Peyer's patch (tissue), 4 donors: ENCODE data around the gene PDE2A. TPM values are rescaled to one million over a fixed set of nuclear protein-coding genes. Genes with fewer than 3 reads are reported as not detected.

Experiments used
- DNase-seq, 3 donors: peaks; one replicate each; pipeline ENCODE4 v3.0.0-alpha.2; 2017 to 2019
- H3K27ac ChIP-seq, 4 donors: fragments of 200-600 bp; sonication (generic); one replicate each; pipeline ENCODE4 v1.5.1; 2016 to 2019
- H3K27me3 ChIP-seq, 2 donors: fragments of 200-600 bp; sonication (generic); one replicate each; pipeline ENCODE4 v1.5.1; 2019
- H3K36me3 ChIP-seq, 3 donors: fragments of 200-600 bp; sonication (generic); one replicate each; pipeline ENCODE4 v1.5.1; 2016 to 2019
- H3K4me1 ChIP-seq, 4 donors: fragments of 200-600 bp; sonication (generic); one replicate each; pipeline ENCODE4 v1.5.1; 2016 to 2019
- H3K4me3 ChIP-seq, 4 donors: fragments of 200-600 bp; sonication (generic); 1 replicate in 3 of 4; 2 replicates in 1 of 4; pipeline ENCODE4 v1.5.1; 2016 to 2019; ENCODE audit warnings: mild to moderate bottlenecking in 1 of 4
- H3K9me3 ChIP-seq, 4 donors: fragments of 200-600 bp; sonication (generic); one replicate each; pipeline ENCODE4 v1.5.1; 2016 to 2019; ENCODE audit warnings: mild to moderate bottlenecking in 1 of 4
- POLR2A ChIP-seq, 2 donors: fragments of 450-650 bp; IDR thresholded peaks; one replicate each; pipeline ENCODE4 v1.5.1; 2017; ENCODE audit warnings: antibody characterized with exemption in 2 of 2, mild to moderate bottlenecking in 2 of 2, moderate library complexity in 2 of 2
- total RNA-seq, 4 donors: library from RNA; depleted of rRNA; stranded (reverse); fragments of >200 nt; gene quantifications; one replicate each; pipeline ENCODE4 v1.1.0, GENCODE V29; 2016
- TF ChIP-seq, protein P1 (sequence below), 6 experiments: fragments of 450-650 bp in 4 of 6; fragments of 200-600 bp in 2 of 6; sonication (generic) in 1 of 6; IDR thresholded peaks; one replicate each; pipeline ENCODE4 v1.5.1; 2017 to 2019; ENCODE audit warnings: antibody characterized with exemption in 6 of 6, mild to moderate bottlenecking in 3 of 6, moderate library complexity in 1 of 6

PDE2A gene
- total RNA-seq, 4 donors from 2014 or later, result 8.4 to 75.9 (median 33.1) TPM

GRCh38 chr11:72687326-72687725 is 13.1 kb upstream of the PDE2A start:
- Histone ChIP-seq H3K36me3 (peaks cover 0 to 80% (median 0%) of the 10 kb centered on the region in 3 donors), H3K27me3 (no peaks in the 10 kb centered on the region), H3K27ac (no peak overlapping the region), H3K9me3 (no peaks in the 10 kb centered on the region), H3K4me1 (peaks cover 0 to 10% (median 0%) of the 10 kb centered on the region in 4 donors), H3K4me3 (no peak overlapping the region)
- TF ChIP-seq, protein P1, sequence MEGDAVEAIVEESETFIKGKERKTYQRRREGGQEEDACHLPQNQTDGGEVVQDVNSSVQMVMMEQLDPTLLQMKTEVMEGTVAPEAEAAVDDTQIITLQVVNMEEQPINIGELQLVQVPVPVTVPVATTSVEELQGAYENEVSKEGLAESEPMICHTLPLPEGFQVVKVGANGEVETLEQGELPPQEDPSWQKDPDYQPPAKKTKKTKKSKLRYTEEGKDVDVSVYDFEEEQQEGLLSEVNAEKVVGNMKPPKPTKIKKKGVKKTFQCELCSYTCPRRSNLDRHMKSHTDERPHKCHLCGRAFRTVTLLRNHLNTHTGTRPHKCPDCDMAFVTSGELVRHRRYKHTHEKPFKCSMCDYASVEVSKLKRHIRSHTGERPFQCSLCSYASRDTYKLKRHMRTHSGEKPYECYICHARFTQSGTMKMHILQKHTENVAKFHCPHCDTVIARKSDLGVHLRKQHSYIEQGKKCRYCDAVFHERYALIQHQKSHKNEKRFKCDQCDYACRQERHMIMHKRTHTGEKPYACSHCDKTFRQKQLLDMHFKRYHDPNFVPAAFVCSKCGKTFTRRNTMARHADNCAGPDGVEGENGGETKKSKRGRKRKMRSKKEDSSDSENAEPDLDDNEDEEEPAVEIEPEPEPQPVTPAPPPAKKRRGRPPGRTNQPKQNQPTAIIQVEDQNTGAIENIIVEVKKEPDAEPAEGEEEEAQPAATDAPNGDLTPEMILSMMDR (IDR thresholded peaks at IDR 0.05), result no peak
- TF ChIP-seq POLR2A (IDR thresholded peaks at IDR 0.05), result no peak
- DNase-seq, result no peak

DNA sequence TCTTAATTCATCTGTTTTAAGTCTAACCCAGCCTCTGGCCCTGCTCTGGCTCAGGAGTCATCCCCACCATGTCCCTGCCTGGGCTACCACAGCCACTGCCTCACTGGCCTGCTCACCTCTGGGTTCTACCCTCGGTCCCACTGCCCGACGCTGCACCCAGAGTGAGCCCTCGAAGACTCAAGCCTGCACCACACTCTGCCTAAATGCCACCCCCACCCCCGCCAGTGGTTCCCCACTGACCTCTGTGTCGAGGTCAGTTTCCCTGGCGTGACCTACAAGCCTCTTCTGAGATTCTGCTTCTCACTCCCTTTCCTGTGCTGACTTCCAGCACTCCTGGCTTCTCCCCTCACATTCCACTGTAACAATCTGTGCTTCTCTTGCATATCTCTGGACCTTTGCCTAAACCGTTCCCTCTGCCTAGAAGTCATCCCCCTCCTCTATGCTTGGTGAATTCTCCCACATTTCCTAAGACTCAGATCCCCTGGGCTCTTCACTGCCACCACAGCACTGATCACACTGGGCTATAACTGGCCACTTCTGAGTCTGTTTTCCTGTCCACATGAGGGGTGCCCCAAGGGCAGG is 12.5 kb upstream of the PDE2A start:
- no peak for TF ChIP-seq POLR2A (IDR thresholded peaks at IDR 0.05)
- TF ChIP-seq, protein P1 (IDR thresholded peaks at IDR 0.05), result no peak
- DNase-seq, result no peak
- Histone ChIP-seq H3K27ac (peak overlapping the region; percentile 5 to 59 (median 44)), H3K4me1 (peaks cover 0 to 10% (median 0%) of the 10 kb centered on the region in 4 donors), H3K9me3 (no peaks in the 10 kb centered on the region), H3K36me3 (peaks cover 0 to 74% (median 0%) of the 10 kb centered on the region in 3 donors), H3K27me3 (no peaks in the 10 kb centered on the region), H3K4me3 (no peak overlapping the region)

DNA sequence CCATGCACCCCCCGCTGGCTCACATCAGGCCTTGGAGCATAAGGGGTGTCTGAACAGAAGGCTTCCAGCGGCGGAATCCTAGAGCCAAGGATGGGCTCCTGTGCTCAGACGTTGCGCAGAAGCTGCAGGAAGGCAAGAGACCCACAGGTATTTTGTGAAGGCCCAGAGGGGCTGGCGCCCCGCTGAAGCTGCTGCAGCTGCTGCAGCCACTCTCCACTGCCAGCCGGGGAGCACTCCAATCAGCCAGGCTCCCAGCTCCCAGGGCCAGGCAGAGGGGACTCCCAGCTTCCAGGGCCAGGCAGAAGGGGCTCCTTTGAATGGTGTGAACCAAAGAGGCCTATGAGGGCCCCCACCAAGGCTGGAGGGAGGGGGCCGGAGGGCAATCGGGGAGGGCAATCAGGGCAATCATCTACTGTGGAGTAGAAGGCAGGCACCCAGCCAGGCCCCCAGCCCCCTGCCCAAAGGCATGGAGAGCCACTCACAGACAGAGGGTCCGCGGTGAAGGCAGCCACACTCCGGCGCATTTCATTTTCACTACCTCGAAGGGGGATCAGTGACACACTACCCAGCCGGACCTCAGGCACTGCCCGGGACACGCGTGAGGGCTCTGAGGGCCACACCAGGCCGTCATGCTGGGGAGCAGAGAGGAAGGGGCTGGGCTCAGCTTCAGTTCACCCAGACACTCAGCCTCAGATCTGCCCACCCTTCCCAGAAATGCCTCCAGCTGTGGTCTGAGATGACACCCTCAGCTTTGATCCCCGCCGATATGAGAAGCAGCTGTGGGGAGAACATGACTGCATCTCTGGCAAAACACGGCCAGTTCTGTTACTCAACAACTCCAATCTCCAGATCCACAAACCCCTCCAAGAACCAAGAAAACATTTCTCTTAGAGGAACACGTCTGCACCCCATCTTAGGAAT is 11.6 kb upstream of the PDE2A start:
- H3K4me3 ChIP-seq, result no peak overlapping the region
- H3K36me3 ChIP-seq, result peaks cover 0 to 64% (median 0%) of the 10 kb centered on the region in 3 donors
- TF ChIP-seq POLR2A (IDR thresholded peaks at IDR 0.05), result no peak
- TF ChIP-seq, protein P1 (IDR thresholded peaks at IDR 0.05), result no peak
- DNase-seq, result no peak
- peaks cover 0 to 10% (median 0%) of the 10 kb centered on the region in 4 donors for H3K4me1 ChIP-seq
- H3K9me3 ChIP-seq, result no peaks in the 10 kb centered on the region
- no peaks in the 10 kb centered on the region for H3K27me3 ChIP-seq
- H3K27ac ChIP-seq, result peak overlapping the region in 3 of 4 donors; percentile 43 to 59 (median 46)

DNA sequence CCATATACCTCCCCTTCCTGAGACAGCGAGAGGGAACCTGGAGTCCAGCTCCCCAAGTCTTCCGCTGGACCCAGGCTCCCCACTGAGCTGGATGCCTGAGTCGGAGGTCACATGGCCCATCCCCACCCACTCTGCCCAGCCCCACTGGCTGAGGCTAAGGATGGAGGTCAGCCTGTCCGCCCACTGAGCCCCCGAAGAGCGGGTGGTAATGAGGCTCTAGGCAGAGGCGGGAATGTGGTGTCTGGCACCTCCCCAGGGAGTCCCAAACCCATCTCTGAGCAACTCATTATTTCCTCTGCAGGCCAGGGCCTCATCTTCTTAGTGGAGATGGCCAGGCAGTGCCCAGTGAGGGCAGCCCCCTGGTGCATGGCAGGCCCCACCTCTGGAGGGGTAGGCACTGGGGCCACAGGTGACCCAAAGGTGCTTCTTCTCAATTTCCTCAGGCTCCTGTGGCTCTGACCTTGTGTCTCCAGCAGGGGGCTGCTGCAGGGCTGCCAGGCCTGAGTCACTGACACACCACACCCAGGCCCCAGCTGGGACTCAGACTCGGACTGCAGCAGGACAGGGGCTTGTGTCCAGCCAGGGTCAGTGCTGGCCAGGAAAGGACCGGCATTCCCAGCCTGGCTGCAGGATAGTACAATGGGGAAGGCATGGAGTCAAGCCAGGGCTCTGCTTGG is 10.2 kb upstream of the PDE2A start:
- no peak overlapping the region for H3K4me3 ChIP-seq
- TF ChIP-seq, protein P1 (IDR thresholded peaks at IDR 0.05), result peak; percentile 41 to 59 (median 52)
- TF ChIP-seq POLR2A (IDR thresholded peaks at IDR 0.05), result no peak
- peaks cover 0 to 10% (median 0%) of the 10 kb centered on the region in 4 donors for H3K4me1 ChIP-seq
- no peaks in the 10 kb centered on the region for H3K9me3 ChIP-seq
- DNase-seq, result peak; percentile 60 to 81 (median 64)
- H3K27me3 ChIP-seq, result no peaks in the 10 kb centered on the region
- peaks cover 0 to 51% (median 0%) of the 10 kb centered on the region in 3 donors for H3K36me3 ChIP-seq
- H3K27ac ChIP-seq, result no peak overlapping the region

DNA sequence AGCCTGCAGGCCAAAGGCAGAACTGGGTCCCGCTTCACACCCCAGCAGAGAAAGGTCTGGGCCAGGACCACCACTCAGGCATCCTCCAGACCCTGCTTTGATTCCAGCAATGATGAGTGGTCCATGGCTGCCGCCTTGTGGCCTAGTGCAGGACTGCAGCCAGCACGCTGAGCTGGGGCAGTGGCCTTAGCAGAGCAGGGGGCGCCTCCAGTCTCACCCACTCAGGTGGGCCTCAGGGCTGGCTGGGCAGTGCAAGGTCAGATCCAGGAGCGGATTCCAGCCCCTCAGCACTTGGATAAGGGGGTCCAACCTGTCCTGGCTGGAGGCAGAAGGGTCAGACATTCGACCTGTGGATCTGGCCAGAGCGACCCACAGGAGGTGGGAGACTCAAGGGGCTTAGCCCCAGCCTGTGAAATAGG is 9.6 kb upstream of the PDE2A start:
- Histone ChIP-seq H3K27ac (no peak overlapping the region), H3K4me1 (peaks cover 0 to 10% (median 0%) of the 10 kb centered on the region in 4 donors), H3K36me3 (peaks cover 0 to 46% (median 0%) of the 10 kb centered on the region in 3 donors), H3K9me3 (no peaks in the 10 kb centered on the region), H3K4me3 (no peak overlapping the region), H3K27me3 (no peaks in the 10 kb centered on the region)
- TF ChIP-seq, protein P1 (IDR thresholded peaks at IDR 0.05), result peak; percentile 79 to 92 (median 84)
- TF ChIP-seq POLR2A (IDR thresholded peaks at IDR 0.05), result no peak
- peak; percentile 67 to 85 (median 78) for DNase-seq
